ENCODE measurements around the gene FHOD1.

FHOD1 gene

GRCh38 chr16:67190448-67191399, 56.6 kb downstream of the FHOD1 start:
- 88 to 91% methylated on average over 13 of the region's 13 CpGs for WGBS, 2 experiments
- Histone ChIP-seq H3K9me3 (ENCODE audit: control insufficient read depth, low read length) (no peaks in the 10 kb centered on the region), H3K27ac (ENCODE audit: insufficient read depth, low read depth, low read length, poor library complexity, severe bottlenecking) (no peak overlapping the region), H3K4me1 (ENCODE audit: control insufficient read depth, insufficient read depth, low read length) (peaks cover 18% of the 10 kb centered on the region), H3K27me3 (ENCODE audit: control insufficient read depth, insufficient read depth, low read length, poor library complexity, severe bottlenecking) (peaks cover 9% of the 10 kb centered on the region), H3K4me3 (ENCODE audit: insufficient read depth, low read depth, low read length) (no peak overlapping the region), H3K36me3 (ENCODE audit: control insufficient read depth, insufficient read depth, low read length) (peaks cover 18% of the 10 kb centered on the region)

GRCh38 chr16:67190041-67190440, 57.2 kb downstream of the FHOD1 start, which contains the start of gene EXOC3L1:
Gene EXOC3L1, minus strand, starts transcription at chr16:67190136. Its CDS starts 460 bp downstream, at chr16:67189676.
- no peak within 1 kb of the TSS for H3K27ac ChIP-seq (ENCODE audit: insufficient read depth, low read depth, low read length, poor library complexity, severe bottlenecking)
- H3K4me1 ChIP-seq (ENCODE audit: control insufficient read depth, insufficient read depth, low read length) = peaks cover 19% of the 10 kb centered on the region
- H3K4me3 ChIP-seq (ENCODE audit: insufficient read depth, low read depth, low read length) = no peak within 1 kb of the TSS
- H3K9me3 ChIP-seq (ENCODE audit: control insufficient read depth, low read length) = no peaks in the 10 kb centered on the region
- WGBS, 2 experiments = 63 to 71% methylated on average over 6 of the region's 6 CpGs
- peaks cover 16% of the 10 kb centered on the region for H3K27me3 ChIP-seq (ENCODE audit: control insufficient read depth, insufficient read depth, low read length, poor library complexity, severe bottlenecking)
- H3K36me3 ChIP-seq (ENCODE audit: control insufficient read depth, insufficient read depth, low read length) = peaks cover 11% of the 10 kb centered on the region

GRCh38 chr16:67188798-67189197, 58.5 kb downstream of the FHOD1 start:
- Histone ChIP-seq H3K27ac (ENCODE audit: insufficient read depth, low read depth, low read length, poor library complexity, severe bottlenecking) (no peak overlapping the region), H3K36me3 (ENCODE audit: control insufficient read depth, insufficient read depth, low read length) (no peaks in the 10 kb centered on the region), H3K9me3 (ENCODE audit: control insufficient read depth, low read length) (no peaks in the 10 kb centered on the region), H3K27me3 (ENCODE audit: control insufficient read depth, insufficient read depth, low read length, poor library complexity, severe bottlenecking) (peaks cover 28% of the 10 kb centered on the region), H3K4me1 (ENCODE audit: control insufficient read depth, insufficient read depth, low read length) (peaks cover 23% of the 10 kb centered on the region), H3K4me3 (ENCODE audit: insufficient read depth, low read depth, low read length) (no peak overlapping the region)
- WGBS, 2 experiments = 93 to 95% methylated on average over 15 of the region's 15 CpGs

GRCh38 chr16:67188323-67188722, 59.0 kb downstream of the FHOD1 start:
- 81 to 86% methylated on average over 4 of the region's 4 CpGs for WGBS, 2 experiments
- H3K27me3 ChIP-seq (ENCODE audit: control insufficient read depth, insufficient read depth, low read length, poor library complexity, severe bottlenecking) = peaks cover 28% of the 10 kb centered on the region
- no peak overlapping the region for H3K27ac ChIP-seq (ENCODE audit: insufficient read depth, low read depth, low read length, poor library complexity, severe bottlenecking)
- H3K4me1 ChIP-seq (ENCODE audit: control insufficient read depth, insufficient read depth, low read length) = peaks cover 21% of the 10 kb centered on the region
- no peak overlapping the region for H3K4me3 ChIP-seq (ENCODE audit: insufficient read depth, low read depth, low read length)
- no peaks in the 10 kb centered on the region for H3K9me3 ChIP-seq (ENCODE audit: control insufficient read depth, low read length)
- no peaks in the 10 kb centered on the region for H3K36me3 ChIP-seq (ENCODE audit: control insufficient read depth, insufficient read depth, low read length)

- Histone ChIP-seq H3K36me3 (ENCODE audit: control insufficient read depth, insufficient read depth, low read length) (no peaks in the 10 kb centered on the region), H3K9me3 (ENCODE audit: control insufficient read depth, low read length) (no peaks in the 10 kb centered on the region)
- 91% methylated on average over 26 of the region's 26 CpGs for WGBS, 2 experiments
These were observed 59.9 kb downstream of the FHOD1 start for GRCh38 chr16:67187175-67187890.

GRCh38 chr16:67186550-67186950, 60.7 kb downstream of the FHOD1 start:
- WGBS, 2 experiments = 57 to 61% methylated on average over 5 of the region's 5 CpGs
- peaks cover 15% of the 10 kb centered on the region for H3K4me1 ChIP-seq (ENCODE audit: control insufficient read depth, insufficient read depth, low read length)
- peaks cover 28% of the 10 kb centered on the region for H3K27me3 ChIP-seq (ENCODE audit: control insufficient read depth, insufficient read depth, low read length, poor library complexity, severe bottlenecking)
- H3K36me3 ChIP-seq (ENCODE audit: control insufficient read depth, insufficient read depth, low read length) = no peaks in the 10 kb centered on the region
- H3K27ac ChIP-seq (ENCODE audit: insufficient read depth, low read depth, low read length, poor library complexity, severe bottlenecking) = no peak overlapping the region
- H3K4me3 ChIP-seq (ENCODE audit: insufficient read depth, low read depth, low read length) = no peak overlapping the region
- no peaks in the 10 kb centered on the region for H3K9me3 ChIP-seq (ENCODE audit: control insufficient read depth, low read length)

More at GRCh38 chr16:67187175-67187890, 59.9 kb downstream of the FHOD1 start:
- no peak overlapping the region for H3K4me3 ChIP-seq (ENCODE audit: insufficient read depth, low read depth, low read length)
- H3K4me1 ChIP-seq (ENCODE audit: control insufficient read depth, insufficient read depth, low read length) = peaks cover 15% of the 10 kb centered on the region
- peaks cover 28% of the 10 kb centered on the region for H3K27me3 ChIP-seq (ENCODE audit: control insufficient read depth, insufficient read depth, low read length, poor library complexity, severe bottlenecking)
- H3K27ac ChIP-seq (ENCODE audit: insufficient read depth, low read depth, low read length, poor library complexity, severe bottlenecking) = no peak overlapping the region

- H3K27ac ChIP-seq (ENCODE audit: insufficient read depth, low read depth, low read length, poor library complexity, severe bottlenecking) = no peak overlapping the region
- 16 to 18% methylated on average over 12 of the region's 12 CpGs for WGBS, 2 experiments
These were observed 61.6 kb downstream of the FHOD1 start for GRCh38 chr16:67185651-67186134.

GRCh38 chr16:67184995-67185650, 62.2 kb downstream of the FHOD1 start:
- no peak overlapping the region for H3K27ac ChIP-seq (ENCODE audit: insufficient read depth, low read depth, low read length, poor library complexity, severe bottlenecking)
- H3K4me3 ChIP-seq (ENCODE audit: insufficient read depth, low read depth, low read length) = peak overlapping the region; percentile 83
- peaks cover 28% of the 10 kb centered on the region for H3K27me3 ChIP-seq (ENCODE audit: control insufficient read depth, insufficient read depth, low read length, poor library complexity, severe bottlenecking)
- peaks cover 15% of the 10 kb centered on the region for H3K4me1 ChIP-seq (ENCODE audit: control insufficient read depth, insufficient read depth, low read length)
- WGBS, 2 experiments = 21 to 24% methylated on average over 43 of the region's 43 CpGs
- H3K36me3 ChIP-seq (ENCODE audit: control insufficient read depth, insufficient read depth, low read length) = no peaks in the 10 kb centered on the region
- H3K9me3 ChIP-seq (ENCODE audit: control insufficient read depth, low read length) = no peaks in the 10 kb centered on the region

More at GRCh38 chr16:67185651-67186134, 61.6 kb downstream of the FHOD1 start:
- H3K4me3 ChIP-seq (ENCODE audit: insufficient read depth, low read depth, low read length) = no peak overlapping the region
- no peaks in the 10 kb centered on the region for H3K9me3 ChIP-seq (ENCODE audit: control insufficient read depth, low read length)
- no peaks in the 10 kb centered on the region for H3K36me3 ChIP-seq (ENCODE audit: control insufficient read depth, insufficient read depth, low read length)
- peaks cover 28% of the 10 kb centered on the region for H3K27me3 ChIP-seq (ENCODE audit: control insufficient read depth, insufficient read depth, low read length, poor library complexity, severe bottlenecking)
- H3K4me1 ChIP-seq (ENCODE audit: control insufficient read depth, insufficient read depth, low read length) = peaks cover 15% of the 10 kb centered on the region

- Histone ChIP-seq H3K27ac (ENCODE audit: insufficient read depth, low read depth, low read length, poor library complexity, severe bottlenecking) (no peak overlapping the region), H3K9me3 (ENCODE audit: control insufficient read depth, low read length) (no peaks in the 10 kb centered on the region), H3K4me1 (ENCODE audit: control insufficient read depth, insufficient read depth, low read length) (peaks cover 15% of the 10 kb centered on the region), H3K36me3 (ENCODE audit: control insufficient read depth, insufficient read depth, low read length) (no peaks in the 10 kb centered on the region), H3K27me3 (ENCODE audit: control insufficient read depth, insufficient read depth, low read length, poor library complexity, severe bottlenecking) (peaks cover 29% of the 10 kb centered on the region), H3K4me3 (ENCODE audit: insufficient read depth, low read depth, low read length) (peak overlapping the region; percentile 83)
- 12 to 14% methylated on average over 59 of the region's 59 CpGs for WGBS, 2 experiments
These were observed 62.8 kb downstream of the FHOD1 start for GRCh38 chr16:67184453-67184994.

Measured in ectodermal cell (in vitro differentiated cells).